Measurements from ENCODE around the gene RPLP2.

The RPLP2 gene

GRCh38 chr11:773830-774229 lies 35.9 kb upstream of the RPLP2 start:
- no peak for DNase-seq (ENCODE audit: low spot score)

GRCh38 chr11:774873-775592 lies 34.7 kb upstream of the RPLP2 start:
- no peak for DNase-seq (ENCODE audit: low spot score)

- no peak for DNase-seq (ENCODE audit: low spot score)
Measured at GRCh38 chr11:776263-776560, 33.6 kb upstream of the RPLP2 start.

GRCh38 chr11:776561-777287 lies 33.0 kb upstream of the RPLP2 start:
- DNase-seq (ENCODE audit: low spot score): no peak

GRCh38 chr11:777288-778255 lies 32.2 kb upstream of the RPLP2 start, which contains the start of gene GATD1:
Gene GATD1, minus strand, starts transcription at chr11:777487. Its CDS starts 25 bp downstream, at chr11:777462.
- DNase-seq (ENCODE audit: low spot score): peak; percentile 72

GRCh38 chr11:778976-779954 lies 30.5 kb upstream of the RPLP2 start:
- DNase-seq (ENCODE audit: low spot score): no peak

- DNase-seq (ENCODE audit: low spot score): no peak
Measured at GRCh38 chr11:779955-780532, 29.7 kb upstream of the RPLP2 start.

- DNase-seq (ENCODE audit: low spot score): no peak
Measured at GRCh38 chr11:782264-783174, 27.2 kb upstream of the RPLP2 start.

GRCh38 chr11:783581-784015 lies 26.2 kb upstream of the RPLP2 start:
- DNase-seq (ENCODE audit: low spot score): peak; percentile 62

GRCh38 chr11:786235-787083 lies 23.3 kb upstream of the RPLP2 start:
- no peak for DNase-seq (ENCODE audit: low spot score)

- DNase-seq (ENCODE audit: low spot score): no peak
Measured at GRCh38 chr11:787084-787675, 22.6 kb upstream of the RPLP2 start.

- DNase-seq (ENCODE audit: low spot score): no peak
Measured at GRCh38 chr11:788009-788640, 21.6 kb upstream of the RPLP2 start.

- DNase-seq (ENCODE audit: low spot score): no peak
Measured at GRCh38 chr11:788953-789940, 20.5 kb upstream of the RPLP2 start.

GRCh38 chr11:789943-790342 lies 19.8 kb upstream of the RPLP2 start, which contains the start of gene CEND1:
Gene CEND1, minus strand, starts transcription at chr11:790090. Its CDS starts 1,514 bp downstream, at chr11:788576.
- peak; percentile 48 for DNase-seq (ENCODE audit: low spot score)

- no peak for DNase-seq (ENCODE audit: low spot score)
Measured at GRCh38 chr11:790721-791564, 18.8 kb upstream of the RPLP2 start.
